HG02870 (cell line): Measurements from ENCODE around the gene TOP3A.
A peak's percentile ranks its signal among the peaks of the same experiment; 100 is the strongest.

Experiments used
- ATAC-seq: cut with Tn5 transposase; IDR thresholded peaks from one replicate; pipeline ENCODE4 v1.9.1; 2021; ENCODE audit warnings: mild to moderate bottlenecking, moderate library complexity; ENCODE audit not compliant: unreplicated experiment

Gene TOP3A

GRCh38 chr17:18278867-18279266 lies 35.9 kb downstream of the TOP3A start:
- ATAC-seq, result no peak

DNA sequence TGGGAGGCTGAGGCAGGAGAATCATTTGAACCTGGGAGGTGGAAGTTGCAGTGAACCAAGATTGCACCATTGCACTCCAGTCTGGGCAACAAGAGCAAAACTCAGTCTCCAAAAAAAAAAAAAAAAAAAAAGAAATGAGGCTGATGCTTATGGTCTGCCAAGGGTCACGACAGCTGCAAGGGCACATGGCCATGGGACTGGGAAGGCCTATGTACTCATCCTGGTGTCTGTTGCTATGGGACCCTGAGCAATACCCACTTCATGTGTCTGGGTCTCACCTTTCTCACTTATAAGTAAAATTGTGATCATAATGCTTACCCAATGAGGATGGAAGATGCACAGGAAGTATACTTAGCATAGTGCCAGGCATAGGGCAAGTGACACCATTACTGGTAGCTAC lies 37.7 kb downstream of the TOP3A start:
- no peak for ATAC-seq

GRCh38 chr17:18270046-18270931 lies 44.5 kb downstream of the TOP3A start:
- ATAC-seq, result no peak

DNA sequence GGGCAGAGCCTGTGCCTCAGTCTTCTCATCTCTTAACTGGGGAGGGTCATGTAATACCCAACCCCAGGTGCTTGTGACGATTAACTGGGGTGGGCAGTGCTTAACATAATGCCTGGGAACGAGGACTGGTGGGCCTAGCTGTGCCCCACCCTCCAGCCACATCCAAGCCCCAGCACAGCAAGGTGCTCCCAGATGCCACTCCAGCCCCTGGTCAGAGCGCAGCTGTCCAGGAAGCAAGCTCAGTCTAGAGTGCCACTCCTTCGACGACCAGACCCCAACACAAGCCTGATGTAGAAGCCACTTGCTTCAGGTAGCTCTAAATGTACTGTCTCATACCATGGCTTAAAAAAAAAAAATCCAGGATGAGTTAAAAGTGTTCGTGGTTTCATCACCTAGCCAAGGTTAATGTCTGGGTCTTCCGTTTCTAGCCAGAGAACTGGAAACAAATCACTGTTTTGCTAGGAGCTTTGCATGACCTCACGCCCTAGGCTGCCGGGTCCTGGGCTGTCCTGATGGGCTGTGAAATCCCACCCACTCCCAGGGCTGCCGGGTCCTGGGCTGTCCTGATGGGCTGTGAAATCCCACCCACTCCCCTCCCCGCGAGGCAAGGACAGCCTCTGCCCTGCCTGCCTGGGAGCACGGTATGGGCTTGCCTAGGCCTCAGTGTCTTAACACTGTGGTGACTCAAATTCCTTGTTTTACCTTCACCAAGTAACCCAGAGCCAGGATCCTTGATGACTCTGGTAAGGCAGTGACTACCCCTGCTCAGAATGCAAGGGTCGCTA lies 46.7 kb downstream of the TOP3A start:
- ATAC-seq, result no peak

DNA sequence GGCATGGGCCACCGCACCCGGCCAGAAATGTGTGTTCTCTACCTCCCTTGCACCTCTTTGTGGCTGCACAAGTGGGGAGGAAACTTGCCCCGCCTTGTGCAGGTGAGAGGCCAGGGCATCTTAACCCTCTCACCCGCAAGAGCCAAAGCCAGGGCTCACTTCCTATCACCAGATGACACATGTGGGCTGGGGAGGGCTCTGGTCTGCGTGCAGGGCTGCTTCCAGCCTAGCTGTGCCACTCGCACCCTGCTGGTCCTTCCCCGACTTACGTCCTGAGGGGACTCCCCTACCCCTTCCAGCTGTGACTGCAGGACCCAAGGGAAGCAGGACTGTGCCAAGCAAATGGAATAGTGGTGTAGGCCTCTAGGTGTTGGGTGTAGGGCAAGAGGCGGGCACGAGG lies 47.4 kb downstream of the TOP3A start:
- no peak for ATAC-seq

- no peak for ATAC-seq
Observed at GRCh38 chr17:18263885-18264682, 50.7 kb downstream of the TOP3A start.

GRCh38 chr17:18262641-18263040 lies 52.2 kb downstream of the TOP3A start:
- no peak for ATAC-seq

DNA sequence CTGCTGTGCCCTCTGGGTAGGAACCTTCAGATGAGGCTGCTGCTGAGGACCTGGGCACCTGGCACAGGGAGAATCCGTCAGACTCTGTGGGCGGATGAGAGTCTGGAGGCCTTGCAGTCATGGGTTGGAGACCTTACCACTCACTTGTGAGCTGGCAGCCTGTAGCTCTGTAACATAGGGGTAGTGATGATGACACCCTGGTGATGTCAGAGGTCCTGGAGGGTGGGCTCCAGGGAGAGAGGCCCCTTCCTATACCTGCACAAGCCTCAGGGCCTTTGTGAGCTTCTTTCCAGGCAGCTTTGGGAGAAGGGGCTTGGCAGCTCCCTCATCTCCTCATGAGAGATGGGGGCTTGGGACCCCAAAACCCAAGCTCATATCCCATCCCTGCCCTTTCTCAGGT lies 52.7 kb downstream of the TOP3A start:
- ATAC-seq, result no peak

DNA sequence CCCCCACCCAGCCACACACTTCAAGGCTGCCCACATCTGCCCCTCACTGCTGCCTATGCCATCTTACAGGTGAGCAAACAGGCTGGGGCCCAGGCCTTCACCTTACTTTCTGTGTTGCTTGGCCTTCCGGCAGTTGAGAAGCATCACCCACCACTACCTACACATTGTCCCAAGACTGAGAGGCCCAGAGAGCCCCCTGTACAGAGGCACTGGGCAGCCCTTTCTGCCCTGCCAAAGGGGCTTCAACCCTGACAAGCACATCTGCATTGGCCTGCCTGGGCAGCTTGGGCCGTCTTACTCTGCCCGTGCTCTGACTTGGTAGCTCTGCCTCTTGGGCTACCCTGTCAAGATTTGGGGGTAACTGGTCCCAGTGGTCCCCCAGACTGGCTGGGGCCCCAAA lies 53.1 kb downstream of the TOP3A start:
- no peak for ATAC-seq

GRCh38 chr17:18261146-18261515 lies 53.7 kb downstream of the TOP3A start:
- ATAC-seq, result no peak

DNA sequence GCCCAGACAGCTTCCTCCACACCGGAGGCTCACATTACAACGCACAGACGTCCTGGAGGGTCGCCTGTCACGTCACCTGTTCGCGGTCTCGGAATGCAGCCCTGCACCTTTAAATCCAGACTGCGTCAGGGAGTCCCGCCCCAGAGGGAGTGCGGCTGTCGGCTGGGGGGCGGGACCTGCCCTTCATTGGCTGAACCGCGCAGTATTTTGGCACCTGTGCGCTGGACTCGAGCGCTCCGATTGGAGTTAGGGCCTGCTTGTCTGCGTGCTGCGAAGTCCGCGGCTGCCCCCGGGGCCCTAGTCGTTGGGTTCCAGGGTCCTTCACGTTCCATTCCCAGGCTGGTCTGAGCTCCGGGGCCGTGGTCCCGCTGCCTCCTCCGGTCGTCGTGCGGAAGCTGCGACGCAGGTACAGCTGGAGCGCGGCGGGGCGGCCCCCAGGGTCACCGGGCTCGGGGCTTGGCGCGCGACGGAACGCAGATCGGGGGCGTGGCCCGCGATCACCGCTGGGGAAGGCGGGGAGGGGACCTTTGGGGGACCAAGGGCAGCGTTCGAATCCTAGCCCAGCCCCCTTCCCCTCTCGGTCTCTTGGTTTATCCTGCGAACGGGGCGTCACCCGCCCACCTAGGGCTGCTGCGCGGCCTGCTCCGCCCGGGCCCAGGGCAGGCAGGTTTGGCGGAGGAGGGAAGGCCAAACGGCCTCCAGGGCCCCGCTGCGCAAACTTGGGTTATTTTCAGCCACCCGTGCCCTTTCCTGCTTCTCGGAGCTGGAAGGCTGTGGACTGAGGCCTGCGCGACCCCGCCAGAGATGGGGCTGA lies 54.3 kb downstream of the TOP3A start, which contains the start of gene MIEF2:
Gene MIEF2 (plus strand): TSS at position 331 of the 814 bp plus-strand sequence. CDS start 2,059 bp downstream, outside the sequence.
- peak; percentile 77 for ATAC-seq

DNA sequence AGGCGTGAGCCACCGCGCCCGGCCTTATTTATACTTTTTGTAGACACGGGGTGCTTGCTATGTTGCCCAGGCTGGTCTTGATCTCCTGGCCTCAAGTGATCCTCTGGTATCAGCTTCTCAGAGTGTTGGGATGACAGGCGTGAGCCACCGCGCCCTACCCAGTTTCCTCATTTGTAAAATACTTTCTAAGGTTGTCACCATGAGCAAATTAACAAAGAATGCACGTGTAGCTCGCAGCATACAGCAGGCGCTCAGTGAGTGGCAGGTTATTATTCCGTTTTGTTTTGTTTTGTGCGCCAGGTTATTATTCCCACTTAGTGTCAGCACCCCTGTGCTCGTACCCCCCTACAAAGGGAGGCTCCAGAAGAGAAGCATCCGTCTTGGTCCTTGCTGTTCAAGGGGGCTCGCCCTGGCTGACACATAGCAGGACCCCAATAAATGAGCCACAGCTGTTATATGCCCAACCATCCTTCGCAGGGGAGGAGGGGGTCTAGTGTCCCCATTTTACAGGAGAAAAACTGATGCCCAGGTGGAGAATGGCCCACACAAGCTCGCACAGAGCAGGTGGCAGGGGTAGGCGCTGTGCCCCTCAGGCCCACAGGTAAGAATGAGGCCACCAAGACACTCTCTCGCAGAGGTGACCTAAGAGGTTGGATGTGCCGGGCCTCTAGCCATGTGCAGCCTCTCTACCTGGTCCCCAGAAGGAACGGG lies 55.0 kb downstream of the TOP3A start:
- ATAC-seq, result no peak

GRCh38 chr17:18258356-18259038 lies 56.3 kb downstream of the TOP3A start, which contains the start of gene FLII:
FLII (minus strand) TSS chr17:18258738; CDS start chr17:18258690, 48 bp downstream.
- no peak for ATAC-seq

DNA sequence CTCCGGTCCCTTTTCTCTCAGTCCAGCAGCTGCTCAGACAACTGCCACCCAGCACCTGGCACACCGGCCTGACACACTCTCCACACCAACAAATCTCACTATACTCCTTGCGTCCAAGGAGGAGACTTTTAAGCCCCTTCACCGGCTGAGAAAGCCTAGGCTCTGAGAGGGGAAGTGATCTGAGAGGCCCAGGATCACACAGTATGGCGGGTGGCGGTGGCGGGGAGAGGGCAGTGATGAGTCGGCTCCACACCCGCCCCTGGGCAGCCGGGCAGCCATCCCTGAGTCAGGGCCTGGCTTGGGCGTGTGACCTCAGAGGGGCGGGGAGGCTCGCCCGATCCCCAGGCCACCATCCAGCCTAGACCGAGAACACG lies 56.8 kb downstream of the TOP3A start:
- no peak for ATAC-seq

DNA sequence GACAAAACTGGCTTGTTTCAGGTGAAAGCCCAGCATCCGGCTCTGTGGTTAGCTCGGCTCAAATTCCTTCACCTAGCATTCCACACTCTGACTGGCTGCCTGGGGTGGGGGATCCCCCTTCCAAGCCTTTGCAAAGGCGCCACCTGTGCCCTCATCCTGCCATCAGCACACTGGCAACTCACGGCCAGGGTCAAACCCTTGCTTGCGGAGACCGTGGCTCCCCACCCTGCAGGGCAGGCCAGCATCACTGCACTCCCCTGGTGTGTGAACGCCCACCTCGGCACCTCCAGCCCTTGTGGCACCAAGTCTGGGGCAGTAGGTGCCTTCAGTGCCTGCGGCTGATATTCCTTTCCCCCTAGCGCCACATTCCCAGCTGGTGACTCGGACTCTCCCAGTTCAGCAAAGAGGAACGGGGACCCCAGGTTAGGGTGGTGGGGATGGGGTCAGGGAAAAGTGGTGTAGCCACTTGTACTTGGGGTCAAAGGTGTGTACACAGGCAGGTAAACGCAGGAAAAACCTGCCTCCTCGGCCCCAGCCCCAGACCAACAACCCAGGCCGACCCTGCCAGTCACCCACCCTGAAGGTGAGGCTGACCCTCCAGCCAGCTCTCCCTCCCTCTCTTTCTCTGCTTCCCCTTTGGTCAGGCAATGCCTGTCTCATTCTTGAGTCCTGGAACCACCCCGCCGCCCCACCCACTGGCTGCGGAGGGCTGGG lies 57.4 kb downstream of the TOP3A start:
- no peak for ATAC-seq

DNA sequence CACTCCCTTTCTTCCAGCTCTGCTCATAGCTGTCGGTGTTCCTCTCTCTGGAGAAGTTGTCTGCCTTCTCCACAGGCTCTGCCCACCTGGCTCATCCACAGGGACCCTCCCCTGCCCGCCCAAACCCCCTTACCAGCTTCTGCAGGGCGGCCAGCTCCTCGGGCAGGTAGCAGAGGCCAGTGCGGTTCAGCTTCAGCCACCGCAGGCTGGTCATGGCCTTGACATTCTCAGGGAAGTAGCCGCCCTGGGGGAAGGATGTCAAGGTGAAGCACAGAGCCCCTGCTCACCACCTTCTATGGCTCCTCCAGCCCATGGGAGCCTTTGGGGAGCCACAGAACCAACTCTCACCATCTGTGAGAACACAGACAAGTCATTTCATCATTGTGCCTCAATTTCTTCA lies 58.0 kb downstream of the TOP3A start:
- no peak for ATAC-seq

GRCh38 chr17:18256351-18256750 lies 58.4 kb downstream of the TOP3A start:
- no peak for ATAC-seq

DNA sequence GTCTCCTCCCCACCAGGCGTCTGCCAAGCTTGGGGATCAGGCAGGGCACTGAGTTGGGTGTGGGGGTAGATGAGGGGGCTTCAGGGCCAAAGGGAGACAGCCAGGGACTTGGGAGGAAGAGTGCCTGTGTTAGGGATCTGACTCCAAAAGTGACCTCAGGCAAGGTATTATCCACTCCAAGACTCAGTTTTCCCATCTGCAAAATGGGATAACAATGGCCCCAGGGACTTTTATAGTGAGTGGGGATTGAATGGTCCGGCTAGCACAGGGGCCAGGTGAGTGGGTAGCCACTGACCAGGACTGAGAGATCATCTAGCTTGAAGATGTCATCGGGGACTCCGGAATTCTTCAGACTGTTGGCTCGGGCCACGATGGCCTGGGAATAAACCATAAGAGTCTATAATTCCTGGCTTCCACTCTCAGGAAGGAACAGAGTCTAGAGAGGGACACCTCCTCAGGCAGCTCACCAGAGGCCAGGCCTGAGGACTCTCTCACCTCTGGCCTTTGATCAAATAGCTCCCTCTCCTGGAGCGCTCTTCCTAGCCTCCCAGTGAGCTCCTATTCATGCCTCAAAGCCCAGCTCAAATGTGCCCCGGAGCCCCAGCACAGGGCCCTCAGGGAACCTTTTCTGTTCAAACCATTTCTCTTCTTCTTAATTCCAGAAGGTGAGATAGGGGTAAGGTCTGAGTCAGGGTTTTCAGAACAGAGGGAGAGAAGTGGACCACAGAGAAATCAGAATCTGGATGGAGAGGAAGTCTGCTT lies 59.7 kb downstream of the TOP3A start:
- ATAC-seq, result no peak
